Suprapubic skin (tissue), 4 donors: Measurements from ENCODE around the gene MOB1A. TPM values are rescaled to one million over a fixed set of nuclear protein-coding genes. Genes with fewer than 3 reads are reported as not detected.
A peak's percentile ranks its signal among the peaks of the same experiment; 100 is the strongest.

Experiments used
- DNase-seq, 2 donors: peaks; one replicate each; pipeline ENCODE4 v3.0.0-alpha.2; 2019; ENCODE audit warnings: low spot score in 2 of 2
- H3K27ac ChIP-seq: fragments of 200-600 bp; sonication (generic); one replicate; pipeline ENCODE4 v1.5.1; 2019
- H3K27me3 ChIP-seq: fragments of 200-600 bp; sonication (generic); one replicate; pipeline ENCODE4 v1.5.1; 2019
- H3K36me3 ChIP-seq: fragments of 200-600 bp; sonication (generic); one replicate; pipeline ENCODE4 v1.5.1; 2019
- H3K4me1 ChIP-seq: fragments of 200-600 bp; sonication (generic); one replicate; pipeline ENCODE4 v1.5.1; 2019
- H3K4me3 ChIP-seq: fragments of 200-600 bp; sonication (generic); one replicate; pipeline ENCODE4 v1.5.1; 2019; ENCODE audit warnings: mild to moderate bottlenecking
- H3K9me3 ChIP-seq: fragments of 200-600 bp; sonication (generic); one replicate; pipeline ENCODE4 v1.5.1; 2019
- CTCF ChIP-seq, 2 donors: fragments of 200-600 bp in 1 of 2; fragments of 450-650 bp in 1 of 2; sonication (generic) in 1 of 2; IDR thresholded peaks; one replicate each; pipeline ENCODE4 v1.5.1; 2016 to 2019; ENCODE audit warnings: antibody characterized with exemption in 2 of 2, mild to moderate bottlenecking in 1 of 2, moderate library complexity in 1 of 2
- EP300 ChIP-seq: sonication (generic); formaldehyde crosslinking; IDR thresholded peaks from one replicate; pipeline ENCODE4 v1.6.1; 2017; ENCODE audit warnings: antibody characterized with exemption
- POLR2A ChIP-seq, 2 donors: fragments of 450-650 bp; IDR thresholded peaks; one replicate each; pipeline ENCODE4 v1.6.1; 2017; ENCODE audit warnings: antibody characterized with exemption in 2 of 2, mild to moderate bottlenecking in 2 of 2, moderate library complexity in 2 of 2
- POLR2AphosphoS5 ChIP-seq, 3 donors: sonication (generic); formaldehyde crosslinking; IDR thresholded peaks; one replicate each; pipeline ENCODE4 v1.6.1; 2017; ENCODE audit warnings: antibody characterized with exemption in 3 of 3
- WGBS: methylation state at CpG from one replicate; pipeline ENCODE4 v1.1.5; 2018; 5-methylcytosine and 5-hydroxymethylcytosine counted together
- total RNA-seq, 4 donors: library from RNA; depleted of rRNA; stranded (reverse); fragments of >200 nt; gene quantifications; one replicate each; pipeline ENCODE4 v1.1.0, GENCODE V29; 2016

MOB1A gene
- total RNA-seq, 4 donors from 2014 or later = 65.2 to 96.6 (median 79.2) TPM

- peaks cover 35% of the 10 kb centered on the region for H3K4me1 ChIP-seq
- H3K27me3 ChIP-seq = no peaks in the 10 kb centered on the region
- TF ChIP-seq POLR2AphosphoS5 (IDR thresholded peaks at IDR 0.05) (no peak), EP300 (no peak), POLR2A (IDR thresholded peaks at IDR 0.05) (no peak)
- H3K4me3 ChIP-seq = no peak overlapping the region
- 97% methylated on average over 5 of the region's 5 CpGs for WGBS
- no peak for DNase-seq
- no peak overlapping the region for H3K27ac ChIP-seq
- peaks cover 22% of the 10 kb centered on the region for H3K36me3 ChIP-seq
- no peaks in the 10 kb centered on the region for H3K9me3 ChIP-seq
These were observed 26.4 kb upstream of the MOB1A start for GRCh38 chr2:74205113-74205512.

GRCh38 chr2:74204436-74204835, 25.8 kb upstream of the MOB1A start:
- Histone ChIP-seq H3K27me3 (no peaks in the 10 kb centered on the region), H3K4me3 (no peak overlapping the region), H3K4me1 (peaks cover 40% of the 10 kb centered on the region), H3K36me3 (peaks cover 18% of the 10 kb centered on the region), H3K27ac (no peak overlapping the region), H3K9me3 (no peaks in the 10 kb centered on the region)
- no peak for DNase-seq
- TF ChIP-seq POLR2A (IDR thresholded peaks at IDR 0.05) = no peak
- TF ChIP-seq EP300 = no peak
- TF ChIP-seq POLR2AphosphoS5 (IDR thresholded peaks at IDR 0.05) = no peak
- WGBS = 87% methylated on average over 3 of the region's 3 CpGs

DNA sequence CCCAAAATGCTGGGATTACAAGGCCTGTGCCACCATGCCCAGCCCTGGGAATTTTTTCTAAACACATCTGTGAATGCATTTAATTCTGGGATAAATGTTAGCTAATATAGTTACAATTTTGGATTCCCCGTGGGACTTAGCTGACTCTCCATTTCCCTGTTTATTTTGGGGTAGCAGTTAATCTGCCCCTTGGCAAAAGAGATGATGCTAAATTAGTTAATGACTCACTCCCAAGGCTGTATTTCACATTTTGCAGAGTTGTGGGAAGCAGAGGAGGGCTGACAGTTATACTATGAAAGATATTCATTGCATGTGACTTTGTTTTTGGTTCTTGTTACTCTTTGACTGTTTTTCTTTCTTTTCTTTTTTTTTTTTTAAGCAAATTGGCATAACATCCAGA, 22.9 kb upstream of the MOB1A start:
- no peaks in the 10 kb centered on the region for H3K36me3 ChIP-seq
- no peaks in the 10 kb centered on the region for H3K27me3 ChIP-seq
- H3K4me3 ChIP-seq = no peak overlapping the region
- H3K9me3 ChIP-seq = no peaks in the 10 kb centered on the region
- 24% methylated on average over 1 of the region's 1 CpG for WGBS
- TF ChIP-seq POLR2AphosphoS5 (IDR thresholded peaks at IDR 0.05) (no peak), CTCF (IDR thresholded peaks at IDR 0.05) (no peak), EP300 (no peak), POLR2A (IDR thresholded peaks at IDR 0.05) (no peak)
- no peak for DNase-seq
- H3K4me1 ChIP-seq = peaks cover 54% of the 10 kb centered on the region
- H3K27ac ChIP-seq = no peak overlapping the region

GRCh38 chr2:74201196-74201595, 22.5 kb upstream of the MOB1A start:
- Histone ChIP-seq H3K4me3 (peak overlapping the region; percentile 0), H3K27ac (no peak overlapping the region), H3K36me3 (no peaks in the 10 kb centered on the region), H3K4me1 (peaks cover 50% of the 10 kb centered on the region), H3K27me3 (no peaks in the 10 kb centered on the region), H3K9me3 (no peaks in the 10 kb centered on the region)
- no peak for DNase-seq
- WGBS = 90% methylated on average over 3 of the region's 3 CpGs
- no peak for TF ChIP-seq EP300
- no peak for TF ChIP-seq CTCF (IDR thresholded peaks at IDR 0.05)
- TF ChIP-seq POLR2AphosphoS5 (IDR thresholded peaks at IDR 0.05) = no peak
- no peak for TF ChIP-seq POLR2A (IDR thresholded peaks at IDR 0.05)

GRCh38 chr2:74199871-74200305, 21.2 kb upstream of the MOB1A start:
- 54% methylated on average over 8 of the region's 8 CpGs for WGBS
- Histone ChIP-seq H3K36me3 (no peaks in the 10 kb centered on the region), H3K27ac (no peak overlapping the region), H3K27me3 (no peaks in the 10 kb centered on the region), H3K9me3 (no peaks in the 10 kb centered on the region), H3K4me3 (peak overlapping the region; percentile 81), H3K4me1 (peaks cover 37% of the 10 kb centered on the region)
- DNase-seq = no peak
- TF ChIP-seq EP300 (no peak), POLR2A (IDR thresholded peaks at IDR 0.05) (no peak), POLR2AphosphoS5 (IDR thresholded peaks at IDR 0.05) (no peak), CTCF (IDR thresholded peaks at IDR 0.05) (no peak)

- no peaks in the 10 kb centered on the region for H3K9me3 ChIP-seq
- H3K36me3 ChIP-seq = no peaks in the 10 kb centered on the region
- H3K4me3 ChIP-seq = peak overlapping the region; percentile 81
- DNase-seq = no peak
- peaks cover 35% of the 10 kb centered on the region for H3K4me1 ChIP-seq
- peak overlapping the region; percentile 94 for H3K27ac ChIP-seq
- TF ChIP-seq EP300 (no peak), POLR2A (IDR thresholded peaks at IDR 0.05) (no peak), CTCF (IDR thresholded peaks at IDR 0.05) (no peak), POLR2AphosphoS5 (IDR thresholded peaks at IDR 0.05) (no peak)
- H3K27me3 ChIP-seq = no peaks in the 10 kb centered on the region
- WGBS = 12% methylated on average over 17 of the region's 20 CpGs
These were observed 20.6 kb upstream of the MOB1A start for GRCh38 chr2:74199275-74199701.
